ENCODE results near the gene NR2C2. TPM values are rescaled to one million over a fixed set of nuclear protein-coding genes. Genes with fewer than 3 reads are reported as not detected.

NR2C2 gene
- total RNA-seq, 6 experiments from 2014 or later, result 10.8 to 18.6 (median 12.2) TPM

- intact Hi-C loops (cut with DNase I), result no loop called here
- no peak for ATAC-seq
Observed at GRCh38 chr3:15065550-15066007, 118.2 kb downstream of the NR2C2 start.

DNA sequence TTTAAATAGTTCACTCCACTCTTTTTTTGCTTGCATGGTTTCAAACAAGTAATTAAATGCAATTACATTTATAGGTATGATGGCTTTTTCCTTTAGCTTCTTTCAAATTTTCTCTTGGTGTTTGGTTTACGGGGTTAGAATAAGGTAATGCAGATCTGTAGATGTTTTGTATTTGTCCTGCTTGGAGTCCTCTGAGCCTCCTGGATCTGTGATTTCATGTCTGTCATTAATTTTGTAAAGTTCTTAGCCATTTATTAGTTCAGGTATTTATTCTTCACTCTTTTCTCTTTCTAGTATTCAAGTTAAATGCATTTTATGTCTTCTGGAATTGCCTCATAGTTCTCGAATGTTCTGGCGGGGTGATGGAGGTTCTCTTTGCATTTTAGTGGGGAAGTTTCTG lies 119.1 kb downstream of the NR2C2 start:
- TF ChIP-seq POLR2A (IDR thresholded peaks at IDR 0.05) (no peak), CTCF (IDR thresholded peaks at IDR 0.05) (no peak)
- WGBS (ENCODE audit: insufficient coverage, low coverage, low lambda C conversion rate, missing lambda C conversion rate), result 100% methylated on average over 3 of the region's 3 CpGs

More at GRCh38 chr3:15065550-15066007, 118.2 kb downstream of the NR2C2 start:
- Histone ChIP-seq H3K27ac (peak overlapping the region in 2 of 3 donors; percentile 79 to 90), H3K4me3 (peak overlapping the region; percentile 65 to 82 (median 70)), H3K9me3 (no peaks in the 10 kb centered on the region), H3K4me1 (peaks cover 0 to 15% (median 5%) of the 10 kb centered on the region in 4 donors), H3K36me3 (no peaks in the 10 kb centered on the region), H3K27me3 (no peaks in the 10 kb centered on the region)
- WGBS (ENCODE audit: insufficient coverage, low coverage, low lambda C conversion rate, missing lambda C conversion rate), result 46% methylated on average over 16 of the region's 16 CpGs
- no peak for TF ChIP-seq CTCF (IDR thresholded peaks at IDR 0.05)
- no peak for TF ChIP-seq POLR2A (IDR thresholded peaks at IDR 0.05)
- no peak for DNase-seq

DNA sequence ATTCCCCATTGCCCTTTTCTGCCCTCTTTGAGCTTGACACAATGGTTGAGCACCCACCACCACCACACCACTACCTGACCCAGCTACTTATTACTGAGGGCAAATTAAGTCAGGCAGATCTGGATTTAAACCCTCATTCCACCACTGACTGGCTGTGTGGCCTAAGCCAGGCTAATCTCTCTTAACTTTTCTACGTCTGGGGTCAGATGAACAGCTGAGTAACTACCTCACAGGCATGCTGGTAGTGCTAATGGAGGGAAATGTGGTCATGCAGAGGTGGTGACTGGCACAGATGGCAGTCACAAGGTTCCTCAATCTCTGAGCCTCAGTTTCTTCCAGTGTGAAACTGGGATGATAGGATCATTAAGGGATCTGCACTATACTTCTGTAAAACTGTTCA lies 122.1 kb downstream of the NR2C2 start:
- DNase-seq (no peak), ATAC-seq (no peak)
- TF ChIP-seq POLR2A (IDR thresholded peaks at IDR 0.05), result no peak
- no peak for TF ChIP-seq CTCF (IDR thresholded peaks at IDR 0.05)
- Histone ChIP-seq H3K9me3 (no peaks in the 10 kb centered on the region), H3K4me3 (no peak overlapping the region), H3K27me3 (no peaks in the 10 kb centered on the region), H3K36me3 (peaks cover 0 to 17% (median 7%) of the 10 kb centered on the region in 4 donors), H3K4me1 (no peaks in the 10 kb centered on the region), H3K27ac (no peak overlapping the region)
- intact Hi-C loops (cut with DNase I), result no loop called here
- 67% methylated on average over 1 of the region's 1 CpG for WGBS (ENCODE audit: insufficient coverage, low coverage, low lambda C conversion rate, missing lambda C conversion rate)

More for the DNA sequence above, 119.1 kb downstream of the NR2C2 start:
- no peaks in the 10 kb centered on the region for H3K36me3 ChIP-seq
- H3K27ac ChIP-seq, result no peak overlapping the region
- intact Hi-C loops (cut with DNase I), result no loop called here
- H3K9me3 ChIP-seq, result no peaks in the 10 kb centered on the region
- DNase-seq (no peak), ATAC-seq (no peak)
- H3K4me3 ChIP-seq, result no peak overlapping the region
- H3K4me1 ChIP-seq, result peaks cover 0 to 15% (median 5%) of the 10 kb centered on the region in 4 donors
- H3K27me3 ChIP-seq, result no peaks in the 10 kb centered on the region

- WGBS (ENCODE audit: insufficient coverage, low coverage, low lambda C conversion rate, missing lambda C conversion rate), result 93% methylated on average over 2 of the region's 2 CpGs
- ATAC-seq (no peak), DNase-seq (no peak)
- H3K27ac ChIP-seq, result no peak overlapping the region
- no peaks in the 10 kb centered on the region for H3K9me3 ChIP-seq
- intact Hi-C loops (cut with DNase I), result no loop called here
- no peaks in the 10 kb centered on the region for H3K27me3 ChIP-seq
- TF ChIP-seq POLR2A (IDR thresholded peaks at IDR 0.05) (no peak), CTCF (IDR thresholded peaks at IDR 0.05) (no peak)
- peaks cover 0 to 40% (median 18%) of the 10 kb centered on the region in 4 donors for H3K36me3 ChIP-seq
- H3K4me1 ChIP-seq, result no peaks in the 10 kb centered on the region
- H3K4me3 ChIP-seq, result no peak overlapping the region
Observed at GRCh38 chr3:15071699-15072098, 124.3 kb downstream of the NR2C2 start.
